Measurements from ENCODE around the gene GRM7. TPM values are rescaled to one million over a fixed set of nuclear protein-coding genes. Genes with fewer than 3 reads are reported as not detected.

The GRM7 gene
- total RNA-seq, 1 experiment from 2014 or later: not detected

DNA sequence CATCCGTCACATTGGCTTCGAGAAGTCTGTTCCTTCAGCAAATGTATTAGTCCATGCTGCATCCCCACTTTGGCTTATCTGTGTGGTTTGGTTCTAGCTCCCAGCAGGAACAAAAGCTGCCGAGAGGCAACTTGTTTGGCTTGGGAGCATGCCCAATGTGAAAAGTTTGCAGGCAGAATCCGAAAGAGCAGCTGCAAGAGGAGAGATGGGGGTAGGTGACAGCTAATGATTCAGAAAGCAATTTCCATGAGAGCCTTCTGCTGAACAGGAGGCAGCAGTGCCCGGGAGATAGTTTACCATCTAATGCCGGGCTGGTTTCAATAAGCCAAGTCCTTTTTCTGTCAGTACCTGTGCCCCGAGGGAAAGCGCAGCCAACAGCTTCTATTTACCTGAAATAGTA lies 60.2 kb downstream of the GRM7 start:
- Histone ChIP-seq H3K9me2 (ENCODE audit: insufficient read depth) (no peaks in the 10 kb centered on the region), H4K20me1 (ENCODE audit: insufficient read depth) (no peaks in the 10 kb centered on the region), H3K4me3 (replicated peaks in 1 of 2; ENCODE audit: low read depth in 1 of 2, low read length in 2 of 2) (no peak overlapping the region), H3K36me3 (ENCODE audit: control insufficient read depth in 1 of 2, insufficient read depth in 2 of 2, low read length in 2 of 2) (no peaks in the 10 kb centered on the region), H3K79me2 (ENCODE audit: insufficient read depth, low read length) (no peaks in the 10 kb centered on the region), H3K27me3 (ENCODE audit: insufficient read depth, low read length) (no peaks in the 10 kb centered on the region), H2AFZ (ENCODE audit: low read depth, low read length, poor library complexity, severe bottlenecking) (no peak overlapping the region), H3K27ac (ENCODE audit: low read depth, low read length) (no peak overlapping the region), H3K9me3 (ENCODE audit: control insufficient read depth in 1 of 2, insufficient read depth in 1 of 2, low read depth in 1 of 2, low read length in 2 of 2) (no peaks in the 10 kb centered on the region), H3K4me2 (ENCODE audit: low read length) (no peak overlapping the region), H3K4me1 (ENCODE audit: control insufficient read depth in 1 of 2, insufficient read depth in 2 of 2, low read length in 2 of 2) (no peaks in the 10 kb centered on the region), H3K9ac (ENCODE audit: low read length) (no peak overlapping the region)
- DNase-seq (ENCODE audit: low read depth, low spot score) (no peak), ATAC-seq (no peak)
- ChIA-PET CTCF (no interaction called here), RAD21 (ENCODE audit: low non-redundant PET in 1 of 2, low total read pairs in 2 of 2, uncharacterized antibody in 2 of 2, unreplicated experiment in 2 of 2) (no interaction called here), POLR2A (no interaction called here)
- TF ChIP-seq CBX3 (IDR thresholded peaks at IDR 0.05; ENCODE audit: low read depth) (no peak), POLR2AphosphoS5 (IDR thresholded peaks at IDR 0.05; ENCODE audit: low read depth, low read length) (no peak), SRF (IDR thresholded peaks at IDR 0.05; ENCODE audit: low read depth) (no peak), YY1 (IDR thresholded peaks at IDR 0.05; ENCODE audit: extremely low read depth, insufficient replicate concordance, low read depth, low read length) (no peak), EGR1 (IDR thresholded peaks at IDR 0.05; ENCODE audit: low read depth) (no peak), ZFX (IDR thresholded peaks at IDR 0.05) (no peak)
- TF ChIP-seq, protein P1, sequence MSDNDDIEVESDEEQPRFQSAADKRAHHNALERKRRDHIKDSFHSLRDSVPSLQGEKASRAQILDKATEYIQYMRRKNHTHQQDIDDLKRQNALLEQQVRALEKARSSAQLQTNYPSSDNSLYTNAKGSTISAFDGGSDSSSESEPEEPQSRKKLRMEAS (IDR thresholded peaks at IDR 0.05): no peak
- TF ChIP-seq, protein P2, sequence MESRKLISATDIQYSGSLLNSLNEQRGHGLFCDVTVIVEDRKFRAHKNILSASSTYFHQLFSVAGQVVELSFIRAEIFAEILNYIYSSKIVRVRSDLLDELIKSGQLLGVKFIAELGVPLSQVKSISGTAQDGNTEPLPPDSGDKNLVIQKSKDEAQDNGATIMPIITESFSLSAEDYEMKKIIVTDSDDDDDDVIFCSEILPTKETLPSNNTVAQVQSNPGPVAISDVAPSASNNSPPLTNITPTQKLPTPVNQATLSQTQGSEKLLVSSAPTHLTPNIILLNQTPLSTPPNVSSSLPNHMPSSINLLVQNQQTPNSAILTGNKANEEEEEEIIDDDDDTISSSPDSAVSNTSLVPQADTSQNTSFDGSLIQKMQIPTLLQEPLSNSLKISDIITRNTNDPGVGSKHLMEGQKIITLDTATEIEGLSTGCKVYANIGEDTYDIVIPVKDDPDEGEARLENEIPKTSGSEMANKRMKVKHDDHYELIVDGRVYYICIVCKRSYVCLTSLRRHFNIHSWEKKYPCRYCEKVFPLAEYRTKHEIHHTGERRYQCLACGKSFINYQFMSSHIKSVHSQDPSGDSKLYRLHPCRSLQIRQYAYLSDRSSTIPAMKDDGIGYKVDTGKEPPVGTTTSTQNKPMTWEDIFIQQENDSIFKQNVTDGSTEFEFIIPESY (IDR thresholded peaks at IDR 0.05; ENCODE audit: extremely low read depth, insufficient replicate concordance, low read length): no peak
- intact Hi-C loops (cut with micrococcal nuclease): no loop called here
- BruUV-seq (replicated peaks): no TSS peak

DNA sequence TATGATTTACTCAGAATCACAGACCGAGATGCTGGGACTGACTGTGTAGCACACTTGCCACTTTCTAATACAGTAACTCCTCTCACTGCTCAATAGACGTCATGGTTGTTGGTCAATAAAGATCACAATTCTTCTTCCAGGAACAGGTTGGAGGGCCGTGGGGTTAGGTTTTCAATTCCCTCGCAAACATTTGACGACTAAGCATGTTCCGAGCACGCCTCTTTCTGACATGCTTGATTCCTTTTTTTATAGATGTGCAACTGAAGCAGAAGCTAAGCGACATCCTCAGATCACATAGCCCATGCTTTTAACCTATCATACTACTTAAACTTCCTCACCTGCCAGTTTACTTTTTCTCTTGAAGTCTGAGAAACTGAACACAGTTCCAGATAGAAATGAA lies 61.0 kb downstream of the GRM7 start:
- Histone ChIP-seq H3K9me3 (ENCODE audit: control insufficient read depth in 1 of 2, insufficient read depth in 1 of 2, low read depth in 1 of 2, low read length in 2 of 2) (no peaks in the 10 kb centered on the region), H3K4me2 (ENCODE audit: low read length) (no peak overlapping the region), H3K36me3 (ENCODE audit: control insufficient read depth in 1 of 2, insufficient read depth in 2 of 2, low read length in 2 of 2) (no peaks in the 10 kb centered on the region), H3K27me3 (ENCODE audit: insufficient read depth, low read length) (no peaks in the 10 kb centered on the region), H3K4me3 (replicated peaks in 1 of 2; ENCODE audit: low read depth in 1 of 2, low read length in 2 of 2) (no peak overlapping the region), H3K4me1 (ENCODE audit: control insufficient read depth in 1 of 2, insufficient read depth in 2 of 2, low read length in 2 of 2) (no peaks in the 10 kb centered on the region), H3K27ac (ENCODE audit: low read depth, low read length) (no peak overlapping the region), H3K9me2 (ENCODE audit: insufficient read depth) (no peaks in the 10 kb centered on the region), H3K9ac (ENCODE audit: low read length) (no peak overlapping the region), H3K79me2 (ENCODE audit: insufficient read depth, low read length) (no peaks in the 10 kb centered on the region), H2AFZ (ENCODE audit: low read depth, low read length, poor library complexity, severe bottlenecking) (no peak overlapping the region), H4K20me1 (ENCODE audit: insufficient read depth) (no peaks in the 10 kb centered on the region)
- no TSS peak for BruUV-seq (replicated peaks)
- intact Hi-C loops (cut with micrococcal nuclease): no loop called here
- ATAC-seq (no peak), DNase-seq (ENCODE audit: low read depth, low spot score) (no peak)
- RAD21 ChIA-PET (ENCODE audit: low non-redundant PET in 1 of 2, low total read pairs in 2 of 2, uncharacterized antibody in 2 of 2, unreplicated experiment in 2 of 2): no interaction called here
- TF ChIP-seq, protein P3, sequence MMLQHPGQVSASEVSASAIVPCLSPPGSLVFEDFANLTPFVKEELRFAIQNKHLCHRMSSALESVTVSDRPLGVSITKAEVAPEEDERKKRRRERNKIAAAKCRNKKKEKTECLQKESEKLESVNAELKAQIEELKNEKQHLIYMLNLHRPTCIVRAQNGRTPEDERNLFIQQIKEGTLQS (IDR thresholded peaks at IDR 0.05): no peak
- TF ChIP-seq POLR2A (IDR thresholded peaks at IDR 0.05; ENCODE audit: borderline replicate concordance, extremely low read depth, insufficient read depth, insufficient read length): no peak
- no peak for TF ChIP-seq POLR2AphosphoS5 (IDR thresholded peaks at IDR 0.05; ENCODE audit: low read depth, low read length)
- TF ChIP-seq ZNF274 (IDR thresholded peaks at IDR 0.05; ENCODE audit: low read depth, low read length): no peak
- TF ChIP-seq CBX3 (IDR thresholded peaks at IDR 0.05; ENCODE audit: low read depth): no peak
- TF ChIP-seq RAD21 (IDR thresholded peaks at IDR 0.05; ENCODE audit: low read depth): no peak
- CTCF ChIA-PET: no interaction called here
- POLR2A ChIA-PET: no interaction called here
